ACHN (cell line): ENCODE results near the gene PFDN4.

Experiments used
- DNase-seq: peaks from one replicate; pipeline ENCODE4 v3.0.0-alpha.2; 2015
- in situ Hi-C: cut with HindIII; loops from 2 replicates; pipeline ENCODE4 v1.10.0; 2017; ENCODE audit warnings: low sequenced_read_pairs, low pct_ligation_motif_present, low pct_unique_long_range_greater_than_20kb

The PFDN4 gene, protein sequence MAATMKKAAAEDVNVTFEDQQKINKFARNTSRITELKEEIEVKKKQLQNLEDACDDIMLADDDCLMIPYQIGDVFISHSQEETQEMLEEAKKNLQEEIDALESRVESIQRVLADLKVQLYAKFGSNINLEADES

DNA sequence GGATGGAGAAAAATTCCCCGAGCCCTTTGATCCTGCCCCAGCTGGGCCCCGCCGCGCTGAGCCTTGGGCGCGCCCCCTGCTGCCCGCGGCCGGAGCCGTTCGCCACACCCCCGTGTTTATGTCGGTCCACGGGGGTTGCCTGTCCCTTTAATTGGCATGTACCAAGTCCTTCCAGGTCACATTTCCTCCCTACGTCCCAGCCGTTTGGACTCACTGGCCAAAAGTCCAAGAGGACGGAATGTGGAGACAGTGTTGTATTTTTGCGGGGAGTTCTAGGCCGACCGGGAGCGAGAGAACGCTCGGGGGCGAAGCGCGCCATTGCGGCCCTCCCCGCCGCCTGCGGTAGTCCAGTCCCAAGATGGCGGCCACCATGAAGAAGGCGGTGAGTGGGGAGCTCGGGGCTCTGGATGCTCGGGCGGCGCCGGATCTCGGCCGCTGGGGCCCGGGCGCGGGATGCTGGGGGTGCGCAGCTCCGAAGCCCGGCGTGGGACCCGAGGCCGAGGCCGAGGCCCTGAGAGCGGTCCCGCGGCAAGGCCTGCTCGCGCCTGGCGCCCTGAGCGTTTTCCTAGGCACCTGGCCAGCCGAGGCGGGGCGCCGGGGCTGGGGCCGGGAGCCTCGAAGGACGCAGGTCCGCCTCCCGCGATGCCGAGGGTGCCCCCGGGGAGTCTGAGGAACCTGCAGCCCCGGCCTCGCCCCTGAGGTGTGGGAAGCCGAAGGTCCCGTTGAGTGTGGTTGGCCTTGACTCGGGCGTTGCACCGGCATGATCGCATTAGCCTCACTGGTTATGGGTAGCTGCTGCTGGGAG, at the start of gene PFDN4:
Gene PFDN4, plus strand, starts transcription at position 345 of the 805 bp plus-strand sequence. Its CDS starts 14 bp downstream, at position 359.
- DNase-seq, result peak; percentile 78
- in situ Hi-C loops, result no loop called here

DNA sequence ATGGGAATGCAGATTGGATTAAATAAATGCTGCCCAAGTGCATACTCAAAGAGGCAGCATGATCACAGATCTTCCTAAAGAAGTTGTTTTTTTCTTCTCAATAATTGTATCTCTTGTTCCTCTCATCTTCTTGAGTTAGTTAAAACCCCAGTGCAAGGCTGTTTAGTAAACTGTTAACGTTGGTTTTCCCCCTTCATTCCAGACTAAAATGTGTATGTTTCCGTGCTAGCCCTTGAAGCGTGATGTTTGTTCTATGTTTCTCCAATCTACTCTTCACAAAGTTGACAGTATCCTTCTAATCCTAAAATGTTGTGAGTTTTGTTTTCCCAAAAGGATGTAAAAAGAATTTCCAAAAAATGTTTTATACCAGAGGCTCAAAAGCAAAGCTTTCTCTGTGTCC, 49.7 kb upstream of the PFDN4 start:
- no peak for DNase-seq
- in situ Hi-C loops, result no loop called here

DNA sequence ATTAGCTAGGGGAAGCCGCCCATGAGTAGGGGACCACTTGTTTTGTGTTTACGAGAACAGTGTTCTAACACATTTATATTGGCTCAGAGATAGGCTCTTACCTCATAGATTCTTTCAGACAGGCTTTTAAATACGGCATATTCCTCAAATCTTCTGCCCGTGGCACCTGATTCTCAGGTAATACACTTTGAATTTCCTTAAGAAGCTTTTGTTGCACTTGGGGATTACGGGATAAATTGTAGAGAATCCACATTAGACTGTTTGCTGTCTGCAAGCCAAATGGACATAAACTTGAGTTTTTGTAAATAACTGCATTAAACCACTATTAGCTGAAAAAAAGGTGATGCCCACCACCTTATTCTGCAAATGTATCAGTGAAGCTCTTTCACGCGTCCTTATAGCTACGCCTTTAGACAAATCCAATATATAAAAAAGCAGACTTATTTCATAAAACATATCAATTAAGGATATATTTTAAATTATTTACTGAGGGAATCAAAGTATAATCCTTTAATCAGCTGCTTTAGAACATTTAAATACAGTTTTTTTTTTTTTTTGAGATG, 49.0 kb upstream of the PFDN4 start:
- DNase-seq, result no peak
- in situ Hi-C loops, result no loop called here

DNA sequence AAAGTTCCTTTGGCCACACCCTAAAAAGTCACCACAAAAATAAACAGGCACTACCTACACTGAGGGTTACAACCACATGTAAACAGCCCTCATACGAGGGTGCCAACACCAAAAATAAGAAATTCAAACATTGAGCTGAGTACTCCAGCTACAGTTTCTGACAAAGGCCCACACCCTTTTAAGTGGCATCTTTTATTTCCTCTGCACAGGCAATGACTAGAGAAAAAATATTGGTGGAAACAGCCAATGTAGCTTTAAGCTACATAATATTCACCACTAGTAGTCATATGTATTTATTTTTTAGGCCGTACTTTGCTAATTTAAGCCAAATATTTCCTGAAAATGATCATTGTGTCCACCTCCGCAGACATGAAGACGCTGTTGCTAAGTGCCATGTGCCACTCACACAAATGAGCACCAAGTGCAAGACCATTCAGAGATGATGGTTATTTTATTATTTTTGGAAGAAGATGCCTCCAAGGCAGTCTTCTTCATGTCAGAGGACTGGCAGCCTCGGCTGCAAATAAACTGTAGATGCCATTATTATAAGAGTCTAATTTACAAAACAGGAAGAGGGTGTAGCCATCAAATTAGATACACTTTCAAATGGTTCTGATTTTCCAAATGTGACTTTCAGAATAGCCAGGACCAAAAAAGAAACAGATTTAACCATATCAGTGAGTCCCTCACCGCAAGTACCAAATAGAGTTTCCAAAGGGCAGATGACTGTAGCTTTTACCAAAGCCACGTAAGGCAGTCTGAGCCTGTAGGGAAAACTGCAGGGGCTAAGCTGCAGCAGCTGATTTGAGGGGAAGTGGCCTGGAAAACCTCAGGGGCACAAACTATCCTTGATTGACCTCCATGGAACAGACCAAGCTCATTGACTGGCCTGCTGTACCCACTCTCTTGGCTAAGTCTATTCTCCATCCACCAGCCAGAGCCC, 47.6 kb upstream of the PFDN4 start:
- in situ Hi-C loops, result no loop called here
- no peak for DNase-seq

DNA sequence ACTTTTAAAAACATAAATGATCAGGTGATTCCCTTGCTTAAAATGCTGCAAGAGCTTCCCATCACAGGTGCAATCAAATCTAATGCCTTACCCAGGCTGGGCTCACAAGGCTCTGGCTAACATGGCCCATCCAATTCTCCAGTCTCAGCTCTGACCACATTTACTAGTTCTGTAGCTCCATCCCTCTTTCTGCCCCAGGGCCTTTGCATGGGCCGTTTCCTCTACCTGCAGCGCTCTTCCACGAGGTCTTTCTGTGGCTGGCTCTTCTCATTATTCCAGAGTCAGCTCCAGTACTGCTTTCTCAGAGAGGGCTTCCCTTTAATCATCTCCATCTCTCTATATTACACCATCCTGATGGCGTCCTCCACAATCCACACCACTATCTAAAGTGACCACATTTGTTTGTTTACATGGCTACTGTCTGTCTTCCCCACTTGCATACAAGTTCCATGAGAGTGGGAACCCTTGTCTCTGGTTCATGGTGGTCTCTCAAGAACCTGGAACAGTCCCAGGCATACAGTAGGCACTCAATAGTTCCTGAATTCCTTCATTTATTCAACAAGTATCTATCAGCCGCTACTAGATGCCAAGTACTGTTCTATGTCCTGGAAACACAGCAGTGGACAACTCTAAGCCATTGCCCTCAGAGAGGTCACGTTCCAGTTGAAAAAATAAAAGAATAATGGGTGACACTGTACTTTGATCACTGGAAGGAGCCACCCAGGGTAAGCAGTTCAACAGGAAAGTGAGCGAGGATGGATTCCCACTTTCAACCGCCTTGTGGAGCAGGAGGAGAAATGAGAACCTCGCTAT, 46.7 kb upstream of the PFDN4 start:
- DNase-seq, result no peak

DNA sequence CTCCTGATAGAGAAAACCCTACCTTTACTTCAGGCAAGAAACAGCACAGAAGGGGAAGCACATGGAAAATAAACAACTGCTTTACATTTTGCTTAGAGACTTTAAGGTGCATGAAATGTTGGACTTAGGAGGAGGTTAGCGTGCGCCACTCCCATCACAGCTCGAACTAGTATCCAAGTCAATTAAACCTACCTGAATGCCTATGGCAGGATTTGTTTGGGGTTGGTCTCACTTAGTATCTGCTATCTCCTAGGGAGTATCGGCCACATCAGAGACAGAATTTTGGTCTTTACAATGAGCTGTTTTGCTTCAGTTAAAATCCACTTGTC, 46.1 kb upstream of the PFDN4 start:
- no peak for DNase-seq
- in situ Hi-C loops, result no loop called here

More for the DNA sequence above, 46.7 kb upstream of the PFDN4 start:
- in situ Hi-C loops, result no loop called here

DNA sequence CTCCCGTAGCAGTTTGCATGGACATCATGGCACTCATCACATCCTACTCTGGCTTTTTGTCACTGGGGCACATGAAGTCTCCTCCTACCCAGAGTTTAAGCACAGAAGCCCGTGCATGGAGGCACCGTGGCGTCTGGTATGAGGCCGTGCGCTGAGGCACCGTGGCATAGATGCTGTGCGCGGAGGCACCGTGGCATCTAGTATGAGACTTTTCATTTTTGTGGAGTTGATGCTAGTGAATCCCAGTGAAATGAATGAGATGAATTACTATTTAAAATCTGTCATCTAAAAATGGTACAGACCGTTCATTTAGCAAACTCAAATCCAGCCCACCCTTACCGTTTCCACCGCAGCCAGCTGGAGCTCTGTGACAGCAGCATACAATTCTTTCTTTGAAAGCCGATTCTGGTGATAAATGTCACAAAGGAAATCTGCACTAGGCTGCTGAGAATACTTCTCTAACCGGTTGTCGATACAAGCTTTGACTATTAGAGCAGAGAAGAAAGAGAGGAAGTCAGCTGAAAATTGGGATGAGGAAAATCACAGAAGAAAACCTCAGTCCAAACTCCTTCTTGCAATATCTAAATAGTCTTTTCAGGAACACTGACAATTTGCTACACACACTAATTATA, 45.4 kb upstream of the PFDN4 start:
- in situ Hi-C loops, result no loop called here
- DNase-seq, result no peak

DNA sequence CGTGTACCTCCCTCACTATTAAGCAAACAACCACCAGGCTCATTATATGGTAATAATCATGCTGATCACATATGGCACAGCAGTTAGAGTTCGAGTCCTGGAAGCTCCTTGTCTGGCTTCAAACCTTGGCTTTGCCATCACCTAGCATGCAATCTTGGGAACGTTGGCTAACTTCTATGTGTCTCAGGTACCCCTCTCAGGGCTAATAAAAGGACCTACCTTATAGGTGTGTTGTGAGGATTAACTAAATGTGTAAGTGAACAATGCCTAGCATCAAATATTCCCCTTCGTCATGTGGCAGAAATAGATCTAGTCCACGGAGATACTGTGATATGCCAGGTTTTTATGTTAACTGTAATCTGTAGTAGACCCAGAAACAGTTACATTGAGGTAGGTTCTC, 44.5 kb upstream of the PFDN4 start:
- DNase-seq, result no peak
- in situ Hi-C loops, result no loop called here

DNA sequence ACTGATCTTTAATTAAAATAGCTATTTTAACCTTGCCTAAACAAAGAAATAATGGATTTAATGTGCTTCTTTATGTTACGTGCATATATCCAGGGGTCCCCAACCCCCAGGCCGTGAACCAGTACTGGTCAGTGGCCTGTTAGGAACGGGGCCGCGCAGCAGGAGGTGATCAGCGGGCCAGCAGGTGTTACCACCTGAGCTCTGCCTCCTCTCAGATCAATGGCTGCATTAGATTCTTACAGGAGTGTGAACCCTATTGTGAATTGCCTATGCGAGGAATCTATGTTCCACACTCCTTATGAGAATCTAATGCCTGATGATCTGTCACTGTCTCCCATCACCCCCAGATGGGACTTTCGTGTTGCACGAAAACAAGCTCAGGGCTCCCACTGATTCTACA, 42.9 kb upstream of the PFDN4 start:
- in situ Hi-C loops, result no loop called here
- DNase-seq, result no peak

DNA sequence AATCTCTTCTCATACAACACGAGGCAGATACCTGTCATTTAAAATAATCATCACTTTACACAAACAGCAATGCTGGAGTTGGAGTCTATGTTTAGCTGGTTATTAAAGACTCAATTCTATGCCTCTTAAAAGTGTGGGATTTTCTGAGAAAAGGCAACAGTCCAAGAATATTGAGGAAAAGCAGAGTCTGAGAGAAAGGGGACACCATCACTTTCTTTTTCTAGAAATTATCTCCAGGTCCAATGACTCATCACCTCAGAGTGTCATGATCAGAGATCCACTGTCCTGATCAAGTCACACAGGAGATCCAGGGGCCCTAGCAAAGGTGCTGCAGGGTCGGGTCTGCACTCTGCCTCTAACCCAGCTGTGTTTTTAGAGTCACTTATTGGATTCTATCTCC, 42.1 kb upstream of the PFDN4 start:
- in situ Hi-C loops, result no loop called here
- DNase-seq, result no peak

DNA sequence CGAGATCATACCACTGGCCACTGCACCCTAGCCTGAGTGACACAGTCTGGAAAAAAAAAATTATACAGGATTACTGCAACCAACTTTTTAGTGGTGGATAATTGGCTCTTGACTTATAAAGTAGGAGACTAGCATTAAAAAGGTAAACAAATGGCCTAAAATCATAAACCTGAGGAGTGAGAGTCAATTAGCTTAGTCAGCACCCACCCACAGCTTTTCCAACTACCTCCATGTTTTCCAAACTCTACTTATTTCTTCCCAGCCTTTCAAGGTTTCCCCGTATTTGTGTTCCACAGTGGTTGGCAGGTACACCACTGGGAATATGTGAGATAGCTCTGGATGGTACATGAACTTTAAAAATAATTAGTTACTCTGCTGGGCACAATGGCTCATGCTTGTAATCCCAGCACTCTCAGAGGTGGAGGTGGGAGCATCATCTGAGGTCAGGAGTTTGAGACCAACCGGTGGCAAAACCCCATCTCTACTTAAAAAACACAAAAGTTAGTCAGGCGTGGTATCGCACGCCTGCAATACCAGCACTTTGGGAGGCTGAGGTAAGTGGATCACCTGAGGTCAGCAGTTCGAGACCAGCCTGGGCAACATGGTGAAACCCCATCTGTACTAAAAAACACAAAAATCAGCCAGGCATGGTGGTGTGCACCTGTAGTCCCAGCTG, 40.8 kb upstream of the PFDN4 start:
- DNase-seq, result no peak
- in situ Hi-C loops, result no loop called here

DNA sequence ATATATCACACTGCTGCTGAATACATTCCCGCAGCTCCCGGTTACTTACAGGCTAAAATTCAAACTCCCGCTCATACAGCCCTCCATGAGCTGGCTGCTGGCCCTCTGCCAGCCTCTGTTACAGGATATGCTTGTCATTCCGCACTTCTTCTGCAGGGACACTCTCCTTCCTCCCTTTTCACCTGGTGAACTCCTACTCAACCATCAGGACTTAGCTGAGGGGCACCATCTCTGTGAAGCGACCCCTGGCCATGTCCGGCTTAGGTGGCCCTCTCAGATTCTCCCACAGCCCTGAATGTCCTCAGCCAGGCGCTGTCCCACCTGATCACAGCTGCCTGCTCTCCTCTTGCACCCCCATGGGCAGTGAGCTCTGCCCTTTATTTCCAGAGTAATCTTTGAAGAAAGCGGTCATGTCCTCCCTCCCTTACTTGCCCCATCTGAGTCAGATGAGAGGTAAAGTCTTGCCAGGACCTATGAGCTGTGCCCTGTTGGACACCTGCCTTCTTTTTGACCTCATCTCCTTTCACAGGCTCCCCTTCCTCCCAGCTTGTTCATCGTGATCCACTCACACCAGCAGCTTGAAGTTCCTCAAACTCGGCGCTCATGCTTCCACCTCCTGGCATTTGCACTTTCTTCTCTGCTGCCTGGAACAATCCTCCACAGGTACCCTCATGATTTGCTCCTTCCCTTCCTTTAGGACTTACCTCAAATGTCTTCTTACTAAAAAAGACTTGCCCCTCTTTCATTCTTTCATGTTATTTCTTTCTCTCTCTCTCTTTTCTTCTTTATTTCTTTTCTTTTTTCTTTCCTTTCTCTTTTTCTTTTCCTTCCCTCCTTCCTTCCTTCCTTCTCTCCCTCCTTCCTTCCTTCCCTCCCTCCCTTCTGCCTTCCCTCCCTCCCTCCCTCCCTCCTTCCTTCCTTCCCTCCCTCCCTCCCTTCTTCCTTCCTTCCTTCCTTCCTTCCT, 39.7 kb upstream of the PFDN4 start:
- DNase-seq, result peak; percentile 31
- in situ Hi-C loops, result no loop called here

DNA sequence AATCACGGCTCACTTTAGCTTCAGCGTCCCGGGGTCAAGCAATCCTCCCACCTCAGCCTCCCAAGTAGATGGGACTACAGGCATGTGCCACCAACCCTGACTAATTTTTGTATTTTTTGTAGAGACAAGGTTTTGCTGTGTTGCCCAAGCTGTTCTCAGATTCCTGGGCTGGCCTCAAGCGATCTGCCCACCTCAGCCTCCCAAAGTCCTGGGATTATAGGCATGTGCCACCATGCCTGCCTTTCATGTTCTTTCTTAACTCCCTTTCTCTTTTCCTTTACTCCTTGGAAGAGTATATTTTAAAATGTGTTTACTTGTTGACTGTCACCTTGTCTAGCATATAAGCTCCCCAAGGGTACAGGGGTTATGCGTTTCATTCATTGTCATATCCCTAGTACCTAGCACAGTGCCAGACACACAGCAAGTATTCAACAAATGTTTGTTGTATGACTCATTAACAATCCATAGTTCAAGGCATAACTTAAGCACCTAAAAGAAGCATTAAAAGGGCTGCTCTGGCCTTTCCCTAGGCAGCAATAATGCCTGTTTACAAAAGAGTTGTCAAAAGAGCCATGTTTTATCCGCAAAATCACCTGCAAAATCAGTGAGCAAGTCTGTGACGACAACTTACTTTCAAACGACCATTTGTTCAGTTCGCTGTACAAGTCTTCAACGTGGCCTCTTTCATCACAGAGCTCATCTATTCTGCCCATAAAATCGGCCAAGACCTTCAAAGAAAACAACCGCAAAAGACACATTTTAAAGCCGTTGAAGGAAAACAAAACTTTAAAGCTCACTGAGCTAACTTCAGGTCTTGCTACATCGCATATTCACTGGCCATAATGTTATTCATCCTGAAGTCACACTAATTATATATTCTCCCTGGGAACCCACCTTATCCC, 38.7 kb upstream of the PFDN4 start:
- in situ Hi-C loops, result no loop called here
- DNase-seq, result no peak

DNA sequence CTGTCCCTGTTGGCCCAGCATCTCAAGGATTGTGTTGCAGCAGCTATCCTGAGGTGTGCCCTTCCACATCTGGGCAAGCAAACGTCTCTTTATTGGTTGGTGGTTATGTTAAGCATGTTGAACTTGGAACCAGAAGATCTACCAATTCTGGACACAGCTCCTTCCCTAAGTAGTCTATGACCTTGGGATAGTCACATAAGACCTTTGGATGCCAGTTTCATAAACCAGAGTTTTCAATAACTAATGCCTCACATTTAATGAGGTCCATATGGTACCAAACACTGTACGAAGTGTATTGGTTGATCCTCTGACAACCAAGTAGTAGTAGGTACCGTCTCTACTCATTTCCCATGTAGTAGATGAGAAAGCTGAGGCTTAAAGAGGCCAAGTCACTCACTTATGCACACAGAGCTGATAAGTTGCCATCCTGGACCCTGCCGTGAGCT, 37.8 kb upstream of the PFDN4 start:
- in situ Hi-C loops, result no loop called here

DNA sequence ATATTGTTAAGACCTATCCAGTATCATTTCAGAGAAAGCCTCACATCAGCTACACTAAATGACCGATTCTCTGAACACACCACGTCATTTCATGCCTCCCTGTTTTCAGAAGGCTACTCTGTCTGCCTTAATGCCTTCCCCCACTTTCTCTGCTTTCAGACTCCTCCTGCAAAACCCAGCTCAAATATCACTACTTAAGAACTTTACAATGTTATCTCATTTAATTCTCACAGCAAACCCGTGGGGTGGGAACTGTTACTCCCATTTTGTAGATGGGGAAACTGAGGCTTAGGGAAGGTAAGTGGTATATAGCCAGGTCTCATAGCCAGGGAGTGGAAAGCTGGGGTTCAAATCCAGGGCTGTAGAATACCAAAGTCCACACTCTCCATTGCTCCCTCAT, 36.9 kb upstream of the PFDN4 start:
- in situ Hi-C loops, result no loop called here

More for the DNA sequence above, 37.8 kb upstream of the PFDN4 start:
- DNase-seq, result no peak

DNA sequence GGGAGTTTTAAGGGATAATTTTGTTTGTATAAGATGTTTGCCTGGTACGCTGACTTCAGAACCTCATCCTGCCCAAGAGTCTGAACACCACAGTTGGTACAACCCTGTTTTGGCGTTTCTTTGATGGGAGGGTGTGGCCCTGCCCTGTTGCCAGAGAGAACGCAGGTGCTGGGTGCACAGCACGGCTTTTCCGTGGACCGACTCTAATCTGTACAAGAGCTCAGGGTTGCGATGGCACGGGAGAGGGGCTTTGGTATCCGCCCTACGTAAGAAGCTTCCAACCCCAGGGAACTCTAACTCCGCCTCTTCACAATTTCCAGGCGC, 35.4 kb upstream of the PFDN4 start:
- in situ Hi-C loops, result no loop called here
- no peak for DNase-seq

More for the DNA sequence above, 36.9 kb upstream of the PFDN4 start:
- DNase-seq, result no peak
